ENCODE measurements around the gene IGFBP3.

IGFBP3 gene

GRCh38 chr7:45937301-45937700 lies 16.2 kb upstream of the IGFBP3 start:
- Histone ChIP-seq H3K27me3 (peaks cover 7% of the 10 kb centered on the region), H3K36me3 (no peaks in the 10 kb centered on the region), H3K4me3 (ENCODE audit: low read depth in 1 of 2, low read length in 1 of 2) (no peak overlapping the region), H3K9me3 (no peaks in the 10 kb centered on the region), H3K4me1 (ENCODE audit: control insufficient read depth in 1 of 2, insufficient read depth in 1 of 2, low read depth in 1 of 2, low read length in 1 of 2) (peaks cover 3 to 5% of the 10 kb centered on the region in 2 experiments), H3K27ac (no peak overlapping the region)
- TF ChIP-seq, protein P1, sequence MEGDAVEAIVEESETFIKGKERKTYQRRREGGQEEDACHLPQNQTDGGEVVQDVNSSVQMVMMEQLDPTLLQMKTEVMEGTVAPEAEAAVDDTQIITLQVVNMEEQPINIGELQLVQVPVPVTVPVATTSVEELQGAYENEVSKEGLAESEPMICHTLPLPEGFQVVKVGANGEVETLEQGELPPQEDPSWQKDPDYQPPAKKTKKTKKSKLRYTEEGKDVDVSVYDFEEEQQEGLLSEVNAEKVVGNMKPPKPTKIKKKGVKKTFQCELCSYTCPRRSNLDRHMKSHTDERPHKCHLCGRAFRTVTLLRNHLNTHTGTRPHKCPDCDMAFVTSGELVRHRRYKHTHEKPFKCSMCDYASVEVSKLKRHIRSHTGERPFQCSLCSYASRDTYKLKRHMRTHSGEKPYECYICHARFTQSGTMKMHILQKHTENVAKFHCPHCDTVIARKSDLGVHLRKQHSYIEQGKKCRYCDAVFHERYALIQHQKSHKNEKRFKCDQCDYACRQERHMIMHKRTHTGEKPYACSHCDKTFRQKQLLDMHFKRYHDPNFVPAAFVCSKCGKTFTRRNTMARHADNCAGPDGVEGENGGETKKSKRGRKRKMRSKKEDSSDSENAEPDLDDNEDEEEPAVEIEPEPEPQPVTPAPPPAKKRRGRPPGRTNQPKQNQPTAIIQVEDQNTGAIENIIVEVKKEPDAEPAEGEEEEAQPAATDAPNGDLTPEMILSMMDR (IDR thresholded peaks at IDR 0.05): no peak

GRCh38 chr7:45930967-45931366 lies 9.9 kb upstream of the IGFBP3 start:
- TF ChIP-seq, protein P1 (IDR thresholded peaks at IDR 0.05): no peak
- no peaks in the 10 kb centered on the region for H3K36me3 ChIP-seq
- no peak overlapping the region for H3K4me3 ChIP-seq (ENCODE audit: low read depth in 1 of 2, low read length in 1 of 2)
- no peaks in the 10 kb centered on the region for H3K9me3 ChIP-seq
- H3K27me3 ChIP-seq: peaks cover 7% of the 10 kb centered on the region
- no peaks in the 10 kb centered on the region for H3K4me1 ChIP-seq (ENCODE audit: control insufficient read depth in 1 of 2, insufficient read depth in 1 of 2, low read depth in 1 of 2, low read length in 1 of 2)
- no peak overlapping the region for H3K27ac ChIP-seq

DNA sequence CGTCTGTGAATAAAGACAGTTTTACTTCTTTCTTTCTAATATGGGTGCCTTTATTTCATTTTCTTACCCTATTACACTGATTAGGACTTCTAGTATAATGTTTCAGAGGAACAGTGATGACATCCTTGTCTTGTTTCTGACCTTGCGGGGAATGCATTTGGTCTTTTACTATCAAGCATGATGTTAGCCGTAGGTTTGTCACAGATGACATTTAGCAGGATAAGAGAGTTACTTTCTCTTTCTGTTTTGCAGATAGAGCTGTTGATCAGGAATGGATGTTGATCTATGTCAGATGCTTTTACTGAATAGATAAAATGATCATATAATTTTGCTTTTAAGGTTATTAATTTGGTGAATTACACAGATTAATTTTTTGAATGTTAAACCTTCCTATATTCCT lies 6.6 kb upstream of the IGFBP3 start:
- no peaks in the 10 kb centered on the region for H3K4me1 ChIP-seq (ENCODE audit: control insufficient read depth in 1 of 2, insufficient read depth in 1 of 2, low read depth in 1 of 2, low read length in 1 of 2)
- no peaks in the 10 kb centered on the region for H3K36me3 ChIP-seq
- peaks cover 36% of the 10 kb centered on the region for H3K27me3 ChIP-seq
- no peak overlapping the region for H3K27ac ChIP-seq
- H3K4me3 ChIP-seq (ENCODE audit: low read depth in 1 of 2, low read length in 1 of 2): no peak overlapping the region
- no peaks in the 10 kb centered on the region for H3K9me3 ChIP-seq
- TF ChIP-seq, protein P1 (IDR thresholded peaks at IDR 0.05): no peak

DNA sequence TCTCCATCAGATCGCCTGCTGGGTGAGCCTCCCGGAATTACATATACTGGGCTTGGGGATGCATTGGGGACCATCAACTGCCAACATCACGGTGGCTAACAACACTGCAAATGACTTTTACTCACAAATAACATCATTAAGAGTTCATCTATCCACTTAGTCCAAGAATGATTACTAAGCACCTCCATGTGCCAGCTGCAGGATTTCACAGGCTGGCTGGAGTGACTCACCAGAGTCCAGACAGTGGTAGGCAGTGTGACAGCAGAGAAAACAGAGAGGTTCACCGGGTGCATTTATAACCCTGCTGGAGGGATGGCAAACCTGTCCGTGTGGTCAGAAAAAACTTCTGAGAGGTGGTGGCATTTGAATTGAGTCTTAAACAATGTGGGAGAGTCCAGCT lies 3.2 kb upstream of the IGFBP3 start:
- no peaks in the 10 kb centered on the region for H3K36me3 ChIP-seq
- H3K4me3 ChIP-seq (ENCODE audit: low read depth in 1 of 2, low read length in 1 of 2): no peak overlapping the region
- H3K4me1 ChIP-seq (ENCODE audit: control insufficient read depth in 1 of 2, insufficient read depth in 1 of 2, low read depth in 1 of 2, low read length in 1 of 2): no peaks in the 10 kb centered on the region
- TF ChIP-seq, protein P1 (IDR thresholded peaks at IDR 0.05): no peak
- H3K9me3 ChIP-seq: no peaks in the 10 kb centered on the region
- no peak overlapping the region for H3K27ac ChIP-seq
- H3K27me3 ChIP-seq: peaks cover 70% of the 10 kb centered on the region

DNA sequence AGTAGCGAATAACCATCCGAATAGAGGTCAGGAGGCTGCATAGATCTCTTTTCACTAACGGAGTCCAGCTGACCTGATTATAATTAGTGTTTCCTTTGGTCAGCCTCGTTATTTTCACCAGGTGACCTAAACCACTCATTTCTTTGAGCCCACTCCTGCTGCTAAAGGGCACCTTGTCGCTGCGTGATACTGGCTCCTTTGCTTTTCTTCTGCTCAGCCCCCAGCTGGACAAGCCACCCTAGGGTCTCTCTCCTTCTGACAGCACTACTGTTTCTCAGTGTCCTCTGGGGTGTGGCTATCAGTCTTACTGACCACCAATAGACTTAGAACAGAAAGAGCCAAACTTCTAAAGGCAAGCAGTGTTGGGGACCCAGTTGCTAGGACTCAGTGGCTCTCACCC lies 2.7 kb upstream of the IGFBP3 start:
- H3K4me1 ChIP-seq (ENCODE audit: control insufficient read depth in 1 of 2, insufficient read depth in 1 of 2, low read depth in 1 of 2, low read length in 1 of 2): no peaks in the 10 kb centered on the region
- no peak overlapping the region for H3K27ac ChIP-seq
- no peak overlapping the region for H3K4me3 ChIP-seq (ENCODE audit: low read depth in 1 of 2, low read length in 1 of 2)
- no peaks in the 10 kb centered on the region for H3K36me3 ChIP-seq
- peaks cover 75% of the 10 kb centered on the region for H3K27me3 ChIP-seq
- H3K9me3 ChIP-seq: no peaks in the 10 kb centered on the region
- TF ChIP-seq, protein P1 (IDR thresholded peaks at IDR 0.05): no peak

DNA sequence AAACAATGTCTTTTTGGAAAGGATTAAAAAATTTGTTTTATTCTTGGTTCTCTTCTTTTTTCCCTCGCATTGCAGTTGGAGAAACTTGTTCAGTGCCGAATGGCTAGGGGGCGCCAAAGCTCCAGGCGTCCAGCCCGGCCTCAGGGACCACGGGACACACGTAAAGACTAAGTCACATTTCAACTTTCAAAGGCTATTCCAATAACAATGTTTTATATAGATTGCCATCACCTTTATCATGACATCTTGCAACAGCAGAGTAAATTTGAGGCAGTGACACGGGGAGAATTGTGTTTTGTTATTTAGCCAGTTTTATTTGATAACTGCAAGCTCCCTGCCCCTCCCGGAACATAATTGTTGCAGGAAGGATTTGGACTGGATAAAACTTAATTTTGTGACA lies 2.2 kb upstream of the IGFBP3 start:
- peaks cover 75% of the 10 kb centered on the region for H3K27me3 ChIP-seq
- H3K36me3 ChIP-seq: no peaks in the 10 kb centered on the region
- H3K4me1 ChIP-seq (ENCODE audit: control insufficient read depth in 1 of 2, insufficient read depth in 1 of 2, low read depth in 1 of 2, low read length in 1 of 2): no peaks in the 10 kb centered on the region
- TF ChIP-seq, protein P1 (IDR thresholded peaks at IDR 0.05): no peak
- no peak overlapping the region for H3K4me3 ChIP-seq (ENCODE audit: low read depth in 1 of 2, low read length in 1 of 2)
- H3K27ac ChIP-seq: no peak overlapping the region
- no peaks in the 10 kb centered on the region for H3K9me3 ChIP-seq
